OCI-LY1 (cell line): ENCODE results near the gene TNS4.

Experiments
- H2AFZ ChIP-seq: fragments of 200-600 bp; sonication (generic), shearing (Covaris generic); 2 replicates; pipeline ENCODE4 v1.6.0; 2014; ENCODE audit warnings: antibody characterized with exemption, mild to moderate bottlenecking, low read length
- H3F3A ChIP-seq: fragments of 200-600 bp; sonication (generic), shearing (Covaris generic); 2 replicates; pipeline ENCODE4 v1.6.0; 2014; ENCODE audit warnings: mild to moderate bottlenecking, antibody characterized with exemption, low read length, moderate library complexity; ENCODE audit not compliant: insufficient read depth
- H3K27ac ChIP-seq: fragments of 200-600 bp; sonication (generic); 2 replicates; pipeline ENCODE4 v1.5.1; 2014; ENCODE audit warnings: low read length, mixed run types, mild to moderate bottlenecking, low read depth; ENCODE audit not compliant: poor library complexity, severe bottlenecking
- H3K27me3 ChIP-seq: fragments of 200-600 bp; sonication (generic); 2 replicates; pipeline ENCODE4 v1.6.0; 2014; ENCODE audit warnings: antibody characterized with exemption, mild to moderate bottlenecking, low read length, moderate library complexity; ENCODE audit not compliant: insufficient read depth
- H3K36me3 ChIP-seq: fragments of 200-600 bp; sonication (generic); 2 replicates; pipeline ENCODE4 v1.6.1; 2014; ENCODE audit warnings: mild to moderate bottlenecking, antibody characterized with exemption, low read length, moderate library complexity, mixed read lengths; ENCODE audit not compliant: insufficient read depth
- H3K4me1 ChIP-seq: fragments of 200-600 bp; sonication (generic); 2 replicates; pipeline ENCODE4 v1.5.1; 2014; ENCODE audit warnings: mild to moderate bottlenecking, low read length, moderate library complexity; ENCODE audit not compliant: insufficient read depth, severe bottlenecking
- H3K4me2 ChIP-seq: fragments of 200-600 bp; sonication (generic), shearing (Covaris generic); 2 replicates; pipeline ENCODE4 v1.6.1; 2014; ENCODE audit warnings: low read length
- H3K4me3 ChIP-seq: fragments of 200-600 bp; sonication (generic); 2 replicates; pipeline ENCODE4 v1.5.1; 2014; ENCODE audit warnings: low read length, low read depth, mild to moderate bottlenecking, mixed read lengths; ENCODE audit not compliant: poor library complexity, severe bottlenecking
- H3K79me2 ChIP-seq: fragments of 200-600 bp; shearing (Covaris generic); 2 replicates; pipeline ENCODE4 v1.6.1; 2016; ENCODE audit warnings: mixed run types, low read length, mixed read lengths; ENCODE audit not compliant: insufficient read depth
- H3K9ac ChIP-seq: fragments of 200-600 bp; sonication (generic), shearing (Covaris generic); 2 replicates; pipeline ENCODE4 v1.6.1; 2014; ENCODE audit warnings: mild to moderate bottlenecking, low read length, mixed read lengths
- H3K9me2 ChIP-seq: fragments of 200-600 bp; sonication (generic), shearing (Covaris generic); 2 replicates; pipeline ENCODE4 v1.6.1; 2014; ENCODE audit warnings: low read depth, mild to moderate bottlenecking, low read length, mixed read lengths
- H3K9me3 ChIP-seq: fragments of 200-600 bp; shearing (Covaris generic); 2 replicates; pipeline ENCODE4 v1.6.1; 2014; ENCODE audit warnings: low read length, mixed read lengths
- H4K20me1 ChIP-seq: fragments of 200-600 bp; sonication (generic), shearing (Covaris generic); 2 replicates; pipeline ENCODE4 v1.6.0; 2016; ENCODE audit warnings: mild to moderate bottlenecking, low read length; ENCODE audit not compliant: insufficient read depth
- CTCF ChIP-seq: fragments of 200-600 bp; sonication (generic), shearing (Covaris generic); IDR thresholded peaks from 2 replicates; pipeline ENCODE4 v1.5.1; 2017; ENCODE audit warnings: mild to moderate bottlenecking, antibody characterized with exemption, low read length, moderate library complexity, mixed read lengths
- EZH2 ChIP-seq: fragments of 200-600 bp; sonication (generic), shearing (Covaris generic); IDR thresholded peaks from 2 replicates; pipeline ENCODE4 v1.8.0; 2017; ENCODE audit warnings: borderline replicate concordance, mixed run types, mild to moderate bottlenecking, antibody characterized with exemption, low read length, moderate library complexity, mixed read lengths

The TNS4 gene

GRCh38 chr17:40511136-40511535, 9.7 kb upstream of the TNS4 start:
- no peak overlapping the region for H3K9ac ChIP-seq
- no peaks in the 10 kb centered on the region for H3K79me2 ChIP-seq
- no peaks in the 10 kb centered on the region for H3K9me2 ChIP-seq
- no peaks in the 10 kb centered on the region for H3K36me3 ChIP-seq
- no peaks in the 10 kb centered on the region for H3K9me3 ChIP-seq
- no peak overlapping the region for H3K27ac ChIP-seq
- TF ChIP-seq EZH2, result no peak
- no peak for TF ChIP-seq CTCF
- no peaks in the 10 kb centered on the region for H3F3A ChIP-seq
- H3K4me2 ChIP-seq, result no peak overlapping the region
- no peaks in the 10 kb centered on the region for H4K20me1 ChIP-seq
- H3K4me3 ChIP-seq, result no peak overlapping the region
- H3K4me1 ChIP-seq, result peaks cover 4% of the 10 kb centered on the region
- no peak overlapping the region for H2AFZ ChIP-seq
- H3K27me3 ChIP-seq, result peaks cover 11% of the 10 kb centered on the region

- no peak overlapping the region for H2AFZ ChIP-seq
- H3K9me3 ChIP-seq, result no peaks in the 10 kb centered on the region
- peaks cover 13% of the 10 kb centered on the region for H3K27me3 ChIP-seq
- H4K20me1 ChIP-seq, result no peaks in the 10 kb centered on the region
- no peaks in the 10 kb centered on the region for H3K4me1 ChIP-seq
- H3K4me2 ChIP-seq, result no peak overlapping the region
- TF ChIP-seq EZH2, result no peak
- no peak for TF ChIP-seq CTCF
- no peaks in the 10 kb centered on the region for H3K36me3 ChIP-seq
- no peaks in the 10 kb centered on the region for H3K9me2 ChIP-seq
- H3K9ac ChIP-seq, result no peak overlapping the region
- H3K79me2 ChIP-seq, result no peaks in the 10 kb centered on the region
- no peak overlapping the region for H3K27ac ChIP-seq
- H3K4me3 ChIP-seq, result no peak overlapping the region
- no peaks in the 10 kb centered on the region for H3F3A ChIP-seq
Observed at GRCh38 chr17:40510328-40510648, 8.9 kb upstream of the TNS4 start.

- TF ChIP-seq EZH2 (no peak), CTCF (no peak)
Observed at GRCh38 chr17:40509626-40510327, 8.4 kb upstream of the TNS4 start.

More at GRCh38 chr17:40509626-40510327, 8.4 kb upstream of the TNS4 start:
- no peaks in the 10 kb centered on the region for H3K9me2 ChIP-seq
- peaks cover 14% of the 10 kb centered on the region for H3K27me3 ChIP-seq
- H3K27ac ChIP-seq, result no peak overlapping the region
- no peaks in the 10 kb centered on the region for H3K79me2 ChIP-seq
- H3F3A ChIP-seq, result no peaks in the 10 kb centered on the region
- H4K20me1 ChIP-seq, result no peaks in the 10 kb centered on the region
- no peaks in the 10 kb centered on the region for H3K36me3 ChIP-seq
- H3K4me3 ChIP-seq, result no peak overlapping the region
- no peaks in the 10 kb centered on the region for H3K4me1 ChIP-seq
- H3K9me3 ChIP-seq, result no peaks in the 10 kb centered on the region
- no peak overlapping the region for H3K9ac ChIP-seq
- H3K4me2 ChIP-seq, result no peak overlapping the region
- H2AFZ ChIP-seq, result no peak overlapping the region
